GM12878 (cell line): ENCODE results near the gene GRIK2. TPM values are rescaled to one million over a fixed set of nuclear protein-coding genes. Genes with fewer than 3 reads are reported as not detected.

Experiments used
- ATAC-seq: fragments of 200-7000 bp; cut with Tn5 transposase; 3 replicates; pipeline ENCODE4 v1.9.1; 2020; ENCODE audit warnings: mild to moderate bottlenecking, moderate library complexity
- BruUV-seq: library from RNA; stranded (reverse); fragments of 400-500 nt; replicated peaks from 2 replicates; lab custom pipeline; 2021; lab: Mats Ljungman, UMichigan
- CTCF ChIA-PET: fragments of 300-600 bp; sonication (Branson Sonifier 250); formaldehyde crosslinking; extraction: SDS; loops from one replicate; lab custom pipeline; 2021; ENCODE audit warnings: inconsistent platforms; lab: Yijun Ruan, JAX
- POLR2A ChIA-PET: fragments of 350-600 bp; formaldehyde crosslinking; extraction: SDS; loops from one replicate; lab custom pipeline; 2021; ENCODE audit warnings: inconsistent platforms; lab: Charles Lee
- RAD21 ChIA-PET: fragments of 300-600 bp; sonication (Branson Sonifier 250); formaldehyde crosslinking; loops from one replicate; lab custom pipeline; 2023; ENCODE audit warnings: antibody characterized with exemption; ENCODE audit not compliant: unreplicated experiment; lab: Charles Lee
- SMC1A ChIA-PET: fragments of 300-600 bp; sonication (Branson Sonifier 250); formaldehyde crosslinking; loops from one replicate; lab custom pipeline; 2023; ENCODE audit not compliant: unreplicated experiment, uncharacterized antibody; lab: Charles Lee
- DNase-seq: peaks from one replicate; pipeline ENCODE4 v3.0.0-alpha.2; 2011; ENCODE audit warnings: low read depth, low spot score
- FAIRE-seq: peaks from 3 replicates; lab custom pipeline; 2011; peaks lifted over from hg19 to GRCh38; lab: Jason Lieb, UNC
- H2AFZ ChIP-seq: 2 replicates; pipeline ENCODE4 v1.6.0; 2011; ENCODE audit warnings: low read depth, low read length, control low read depth; ENCODE audit not compliant: control insufficient read depth
- H3K27ac ChIP-seq: 2 replicates; pipeline ENCODE4 v1.5.1; 2011; ENCODE audit warnings: control low read depth; ENCODE audit not compliant: control insufficient read depth, insufficient read depth
- H3K27me3 ChIP-seq, 2 experiments: replicated peaks in 1 of 2; 2 replicates each; pipeline versions ENCODE4 v1.6.0 to v1.6.1; 2011; ENCODE audit warnings: low read length in 1 of 2; ENCODE audit not compliant: control insufficient read depth in 2 of 2, insufficient read depth in 2 of 2
- H3K36me3 ChIP-seq, 2 experiments: 2 replicates each; pipeline ENCODE4 v1.5.1; 2011; ENCODE audit warnings: low read length in 1 of 2; ENCODE audit not compliant: control insufficient read depth in 2 of 2, insufficient read depth in 2 of 2
- H3K4me1 ChIP-seq: 2 replicates; pipeline ENCODE4 v1.6.1; 2011; ENCODE audit warnings: mild to moderate bottlenecking, low read length, moderate library complexity, mixed read lengths; ENCODE audit not compliant: control insufficient read depth, insufficient read depth
- H3K4me2 ChIP-seq: 2 replicates; pipeline ENCODE4 v1.6.0; 2011; ENCODE audit warnings: control low read depth; ENCODE audit not compliant: control insufficient read depth, insufficient read depth
- H3K4me3 ChIP-seq: fragments of 200-600 bp; sonication (generic); 2 replicates; pipeline ENCODE4 v1.5.1; 2016
- H3K79me2 ChIP-seq: 2 replicates; pipeline ENCODE4 v1.6.0; 2011; ENCODE audit warnings: low read length; ENCODE audit not compliant: control insufficient read depth, insufficient read depth
- H3K9ac ChIP-seq: 2 replicates; pipeline ENCODE4 v1.8.0; 2011; ENCODE audit warnings: low read length, control low read depth, mixed read lengths; ENCODE audit not compliant: control insufficient read depth, insufficient read depth
- H3K9me3 ChIP-seq: replicated peaks from 3 replicates; pipeline ENCODE4 v1.5.1; 2011; ENCODE audit warnings: mild to moderate bottlenecking, low read length; ENCODE audit not compliant: control insufficient read depth, insufficient read depth
- H4K20me1 ChIP-seq: 2 replicates; pipeline ENCODE4 v1.6.0; 2011; ENCODE audit not compliant: control insufficient read depth, insufficient read depth
- BRCA1 ChIP-seq: IDR thresholded peaks from 2 replicates; pipeline ENCODE4 v1.6.1; 2011; ENCODE audit warnings: low read depth, low read length, improper control_type of control experiment
- CBX3 ChIP-seq: fragments of 200-600 bp; sonication (generic); IDR thresholded peaks from 2 replicates; pipeline ENCODE4 v1.6.1; 2016; ENCODE audit warnings: low read depth, borderline replicate concordance
- CREM ChIP-seq: IDR thresholded peaks from 2 replicates; pipeline ENCODE4 v1.6.1; 2014; ENCODE audit warnings: antibody characterized with exemption, low read depth
- JUNB ChIP-seq: IDR thresholded peaks from 2 replicates; pipeline ENCODE4 v1.6.1; 2016; ENCODE audit warnings: antibody characterized with exemption, mild to moderate bottlenecking
- RCOR1 ChIP-seq: conservative IDR thresholded peaks from 2 replicates; pipeline ENCODE4 v1.6.1; 2012; ENCODE audit warnings: low read depth, low read length, improper control_type of control experiment
- ZNF207 ChIP-seq: fragments of 450-650 bp; IDR thresholded peaks from 2 replicates; pipeline ENCODE4 v1.6.1; 2014; ENCODE audit warnings: antibody characterized with exemption, mild to moderate bottlenecking, borderline replicate concordance
- ZNF592 ChIP-seq: fragments of 450-650 bp; IDR thresholded peaks from 2 replicates; pipeline ENCODE4 v1.6.1; 2017; ENCODE audit warnings: mild to moderate bottlenecking, moderate library complexity
- ZNF622 ChIP-seq: fragments of 450-650 bp; IDR thresholded peaks from 2 replicates; pipeline ENCODE4 v1.6.1; 2017; ENCODE audit warnings: mild to moderate bottlenecking, inconsistent platforms
- in situ Hi-C: fragments of 300-500 bp; cut with MboI; formaldehyde crosslinking; loops from 9 replicates; pipeline ENCODE4 v1.14.3; 2018; ENCODE audit warnings: mixed read lengths
- intact Hi-C: fragments of 100-400 bp; cut with micrococcal nuclease; formaldehyde crosslinking; loops from one replicate; pipeline ENCODE4 v1.14.2; 2022; ENCODE audit not compliant: unreplicated experiment
- polyA plus RNA-seq, 11 experiments: library from polyadenylated mRNA; depleted of rRNA in 4 of 11; unstranded in 6 of 11; stranded (reverse) in 5 of 11; fragments of >200 nt; fragmentation: Nextera tagmentation in 4 of 11; fragmentation: Illumina TruSeq in 1 of 11; extraction: Ambion mirVana in 4 of 11; extraction: Trizol in 1 of 11; gene quantifications; 1 replicate in 1 of 11; 2 replicates in 10 of 11; pipeline versions ENCODE4 v1.2.1 to v1.2.3, GENCODE V29; 2011 to 2016; ENCODE audit warnings: inconsistent platforms in 2 of 11, missing spikeins in 2 of 11, low read depth in 1 of 11
- total RNA-seq, 4 experiments: library from RNA; depleted of rRNA in 3 of 4; stranded (reverse); fragments of >200 nt in 3 of 4; fragmentation: Illumina TruSeq in 1 of 4; extraction: Trizol in 1 of 4; gene quantifications; 2 replicates each; pipeline versions ENCODE4 v1.2.1 to v1.2.3, GENCODE V29; 2013 to 2021

GRIK2 gene
- total and polyA plus RNA-seq, 10 of the 15 experiments (the other 5 are each of a cell fraction or from before 2014, with no cell fraction given), result not detected

DNA sequence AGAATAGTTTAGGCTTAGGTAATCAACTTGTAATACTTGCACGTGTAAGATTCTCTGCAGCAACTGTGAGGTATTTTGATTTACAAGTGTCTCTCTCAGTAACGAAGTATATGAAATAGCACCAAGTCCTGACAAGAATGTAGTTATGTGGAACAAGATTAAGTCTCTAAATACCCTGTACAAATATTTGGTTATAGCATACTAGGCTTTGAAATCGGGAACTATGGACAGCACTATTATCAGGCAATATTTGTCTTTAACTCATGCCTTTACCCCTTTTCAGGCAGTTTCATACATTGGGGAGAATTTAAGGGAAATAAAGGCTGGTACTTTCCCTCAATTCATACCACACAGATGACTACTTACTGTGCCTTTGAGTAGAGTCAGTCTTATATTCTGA is 93.2 kb downstream of the GRIK2 start (continued):
- TF ChIP-seq ZNF207 (no peak), JUNB (no peak), CBX3 (no peak)
- TF ChIP-seq, all 136 proteins: peak for 0

GRCh38 chr6:101489456-101489855 is 95.9 kb downstream of the GRIK2 start:
- no peak overlapping the region for H2AFZ ChIP-seq
- ATAC-seq (no peak), FAIRE-seq (no peak), DNase-seq (no peak)
- intact Hi-C loops (no loop called here), in situ Hi-C loops (no loop called here)
- H3K9ac ChIP-seq, result no peak overlapping the region
- no peaks in the 10 kb centered on the region for H3K9me3 ChIP-seq
- RAD21 ChIA-PET, result no interaction called here
- no peak overlapping the region for H3K27ac ChIP-seq
- no peak overlapping the region for H3K4me3 ChIP-seq
- no peaks in the 10 kb centered on the region for H3K27me3 ChIP-seq
- no peak for TF ChIP-seq RCOR1
- TF ChIP-seq BRCA1, result no peak
- no peak for TF ChIP-seq ZNF622
- no peak for TF ChIP-seq ZNF592
- no peak for TF ChIP-seq CREM
- TF ChIP-seq ZNF207, result no peak
- POLR2A ChIA-PET, result no interaction called here
- no peaks in the 10 kb centered on the region for H3K79me2 ChIP-seq
- BruUV-seq, result no TSS peak
- no peaks in the 10 kb centered on the region for H4K20me1 ChIP-seq
- no peaks in the 10 kb centered on the region for H3K36me3 ChIP-seq
- no peak overlapping the region for H3K4me2 ChIP-seq
- no peaks in the 10 kb centered on the region for H3K4me1 ChIP-seq
- SMC1A ChIA-PET, result no interaction called here
- CTCF ChIA-PET, result no interaction called here
